Measurements from ENCODE around the gene PLXDC2. TPM values are rescaled to one million over a fixed set of nuclear protein-coding genes. Genes with fewer than 3 reads are reported as not detected.
"Not testable (repeated sequence)": the region's sequence is repeated elsewhere in the genome, so short reads cannot be mapped to it uniquely, and the experiment has no call there.

Gene PLXDC2
- total RNA-seq, 2 experiments from 2014 or later, result not detected

GRCh38 chr10:20020677-20021076 lies 204.4 kb downstream of the PLXDC2 start:
- peaks cover 15% of the 10 kb centered on the region for H3K9me3 Mint-ChIP-seq
- no peak overlapping the region for H3K4me3 Mint-ChIP-seq
- no peak for DNase-seq
- no peaks in the 10 kb centered on the region for H3K36me3 Mint-ChIP-seq (ENCODE audit: low read depth)
- no peaks in the 10 kb centered on the region for H3K27me3 Mint-ChIP-seq
- CTCF ChIA-PET, result no interaction called here
- POLR2A ChIA-PET, result no interaction called here
- H3K4me1 Mint-ChIP-seq, result no peaks in the 10 kb centered on the region
- H3K27ac Mint-ChIP-seq, result no peak overlapping the region

GRCh38 chr10:20029523-20029922 lies 213.3 kb downstream of the PLXDC2 start:
- Mint-ChIP-seq H3K9me3 (peaks cover 4% of the 10 kb centered on the region), H3K4me1 (no peaks in the 10 kb centered on the region), H3K27me3 (no peaks in the 10 kb centered on the region), H3K27ac (no peak overlapping the region), H3K36me3 (ENCODE audit: low read depth) (no peaks in the 10 kb centered on the region), H3K4me3 (no peak overlapping the region)
- ChIA-PET POLR2A (no interaction called here), CTCF (no interaction called here)
- no peak for DNase-seq

GRCh38 chr10:20033476-20033875 lies 217.2 kb downstream of the PLXDC2 start:
- Mint-ChIP-seq H3K27ac (no peak overlapping the region), H3K9me3 (peaks cover 4% of the 10 kb centered on the region), H3K4me1 (no peaks in the 10 kb centered on the region), H3K27me3 (no peaks in the 10 kb centered on the region), H3K4me3 (no peak overlapping the region), H3K36me3 (ENCODE audit: low read depth) (no peaks in the 10 kb centered on the region)
- ChIA-PET POLR2A (no interaction called here), CTCF (no interaction called here)
- DNase-seq, result no peak

- H3K27ac Mint-ChIP-seq, result no peak overlapping the region
- no peak for DNase-seq
- ChIA-PET POLR2A (no interaction called here), CTCF (no interaction called here)
- no peaks in the 10 kb centered on the region for H3K27me3 Mint-ChIP-seq
- H3K4me3 Mint-ChIP-seq, result no peak overlapping the region
- H3K9me3 Mint-ChIP-seq, result peaks cover 4% of the 10 kb centered on the region
- no peaks in the 10 kb centered on the region for H3K4me1 Mint-ChIP-seq
- no peaks in the 10 kb centered on the region for H3K36me3 Mint-ChIP-seq (ENCODE audit: low read depth)
Measured at GRCh38 chr10:20034732-20035131, 218.5 kb downstream of the PLXDC2 start.

GRCh38 chr10:20040012-20040411 lies 223.8 kb downstream of the PLXDC2 start:
- CTCF ChIA-PET, result no interaction called here
- POLR2A ChIA-PET, result no interaction called here
- no peaks in the 10 kb centered on the region for H3K4me1 Mint-ChIP-seq
- no peak overlapping the region for H3K4me3 Mint-ChIP-seq
- H3K9me3 Mint-ChIP-seq, result peaks cover 9% of the 10 kb centered on the region
- H3K27ac Mint-ChIP-seq, result no peak overlapping the region
- H3K36me3 Mint-ChIP-seq (ENCODE audit: low read depth), result no peaks in the 10 kb centered on the region
- H3K27me3 Mint-ChIP-seq, result no peaks in the 10 kb centered on the region
- DNase-seq, result no peak

- POLR2A ChIA-PET, result no interaction called here
- peaks cover 9% of the 10 kb centered on the region for H3K9me3 Mint-ChIP-seq
- no peaks in the 10 kb centered on the region for H3K27me3 Mint-ChIP-seq
- CTCF ChIA-PET, result no interaction called here
- H3K4me3 Mint-ChIP-seq, result no peak overlapping the region
- no peak overlapping the region for H3K27ac Mint-ChIP-seq
- H3K36me3 Mint-ChIP-seq (ENCODE audit: low read depth), result no peaks in the 10 kb centered on the region
- no peak for DNase-seq
- H3K4me1 Mint-ChIP-seq, result no peaks in the 10 kb centered on the region
Measured at GRCh38 chr10:20041931-20042330, 225.7 kb downstream of the PLXDC2 start.

GRCh38 chr10:20045100-20045499 lies 228.9 kb downstream of the PLXDC2 start:
- CTCF ChIA-PET, result interaction anchor here (0.6 kb wide), 1 partner anchor 315 kb away, joined by 3 read pairs; no protein-coding TSS in a partner anchor
- H3K4me3 Mint-ChIP-seq; H3K27ac Mint-ChIP-seq; H3K27me3 Mint-ChIP-seq; POLR2A ChIA-PET; H3K4me1 Mint-ChIP-seq; DNase-seq; H3K36me3 Mint-ChIP-seq (ENCODE audit: low read depth): not testable (repeated sequence)
- H3K9me3 Mint-ChIP-seq, result peaks cover 20% of the 10 kb centered on the region

GRCh38 chr10:20048161-20048560 lies 231.9 kb downstream of the PLXDC2 start:
- H3K27ac Mint-ChIP-seq, result no peak overlapping the region
- peaks cover 21% of the 10 kb centered on the region for H3K9me3 Mint-ChIP-seq
- no peak overlapping the region for H3K4me3 Mint-ChIP-seq
- H3K27me3 Mint-ChIP-seq, result no peaks in the 10 kb centered on the region
- H3K36me3 Mint-ChIP-seq (ENCODE audit: low read depth), result no peaks in the 10 kb centered on the region
- no peaks in the 10 kb centered on the region for H3K4me1 Mint-ChIP-seq
- ChIA-PET POLR2A (no interaction called here), CTCF (no interaction called here)
- DNase-seq, result no peak

- Mint-ChIP-seq H3K27ac (no peak overlapping the region), H3K27me3 (no peaks in the 10 kb centered on the region), H3K36me3 (ENCODE audit: low read depth) (no peaks in the 10 kb centered on the region), H3K4me1 (no peaks in the 10 kb centered on the region), H3K4me3 (no peak overlapping the region), H3K9me3 (peaks cover 11% of the 10 kb centered on the region)
- no peak for DNase-seq
- CTCF ChIA-PET, result no interaction called here
- POLR2A ChIA-PET, result no interaction called here
Measured at GRCh38 chr10:20058135-20058534, 241.9 kb downstream of the PLXDC2 start.

GRCh38 chr10:20059084-20059835 lies 243.0 kb downstream of the PLXDC2 start:
- no peak for DNase-seq
- ChIA-PET POLR2A (no interaction called here), CTCF (no interaction called here)
- Mint-ChIP-seq H3K27me3 (no peaks in the 10 kb centered on the region), H3K36me3 (ENCODE audit: low read depth) (no peaks in the 10 kb centered on the region), H3K27ac (no peak overlapping the region), H3K9me3 (peaks cover 6% of the 10 kb centered on the region), H3K4me3 (no peak overlapping the region), H3K4me1 (no peaks in the 10 kb centered on the region)

- no peak for DNase-seq
- no peaks in the 10 kb centered on the region for H3K4me1 Mint-ChIP-seq
- ChIA-PET CTCF (no interaction called here), POLR2A (no interaction called here)
- no peaks in the 10 kb centered on the region for H3K27me3 Mint-ChIP-seq
- H3K4me3 Mint-ChIP-seq, result no peak overlapping the region
- peaks cover 14% of the 10 kb centered on the region for H3K9me3 Mint-ChIP-seq
- H3K36me3 Mint-ChIP-seq (ENCODE audit: low read depth), result no peaks in the 10 kb centered on the region
- H3K27ac Mint-ChIP-seq, result no peak overlapping the region
Measured at GRCh38 chr10:20065814-20066213, 249.6 kb downstream of the PLXDC2 start.

- Mint-ChIP-seq H3K4me1 (no peaks in the 10 kb centered on the region), H3K36me3 (ENCODE audit: low read depth) (no peaks in the 10 kb centered on the region), H3K4me3 (no peak overlapping the region), H3K27ac (no peak overlapping the region), H3K9me3 (peaks cover 18% of the 10 kb centered on the region), H3K27me3 (no peaks in the 10 kb centered on the region)
- ChIA-PET CTCF (no interaction called here), POLR2A (no interaction called here)
- DNase-seq, result no peak
Measured at GRCh38 chr10:20073167-20073566, 256.9 kb downstream of the PLXDC2 start.

GRCh38 chr10:20075713-20076112 lies 259.5 kb downstream of the PLXDC2 start:
- POLR2A ChIA-PET, result no interaction called here
- CTCF ChIA-PET, result no interaction called here
- Mint-ChIP-seq H3K36me3 (ENCODE audit: low read depth) (no peaks in the 10 kb centered on the region), H3K27me3 (no peaks in the 10 kb centered on the region), H3K9me3 (peaks cover 22% of the 10 kb centered on the region), H3K4me1 (no peaks in the 10 kb centered on the region), H3K27ac (no peak overlapping the region), H3K4me3 (no peak overlapping the region)
- DNase-seq, result no peak

- Mint-ChIP-seq H3K27ac (no peak overlapping the region), H3K27me3 (no peaks in the 10 kb centered on the region), H3K36me3 (ENCODE audit: low read depth) (no peaks in the 10 kb centered on the region), H3K9me3 (peaks cover 10% of the 10 kb centered on the region), H3K4me3 (no peak overlapping the region), H3K4me1 (no peaks in the 10 kb centered on the region)
- ChIA-PET POLR2A (no interaction called here), CTCF (no interaction called here)
- DNase-seq, result no peak
Measured at GRCh38 chr10:20084451-20084850, 268.2 kb downstream of the PLXDC2 start.

All from activated CD4-positive, alpha-beta memory T cell treated with anti-CD3 and anti-CD28 coated beads, Interleukin-2, amount 10 ng/mL, durations not matched to agents 7 days and 5 days (primary cell).